H4 (cell line): ENCODE measurements around the gene TNKS1BP1. TPM values are rescaled to one million over a fixed set of nuclear protein-coding genes. Genes with fewer than 3 reads are reported as not detected.
"Not testable (repeated sequence)": the region's sequence is repeated elsewhere in the genome, so short reads cannot be mapped to it uniquely, and the experiment has no call there.

Experiments used
- DNase-seq: peaks from one replicate; pipeline ENCODE4 v3.0.0-alpha.2; 2015; ENCODE audit warnings: low spot score
- total RNA-seq: library from RNA; depleted of rRNA; stranded (reverse); fragments of >200 nt; shearing (Covaris generic); gene quantifications from 2 replicates; pipeline ENCODE4 v1.2.3, GENCODE V29; 2014

Gene TNKS1BP1
- total RNA-seq, 1 experiment from 2014 or later = 12.6 TPM

DNA sequence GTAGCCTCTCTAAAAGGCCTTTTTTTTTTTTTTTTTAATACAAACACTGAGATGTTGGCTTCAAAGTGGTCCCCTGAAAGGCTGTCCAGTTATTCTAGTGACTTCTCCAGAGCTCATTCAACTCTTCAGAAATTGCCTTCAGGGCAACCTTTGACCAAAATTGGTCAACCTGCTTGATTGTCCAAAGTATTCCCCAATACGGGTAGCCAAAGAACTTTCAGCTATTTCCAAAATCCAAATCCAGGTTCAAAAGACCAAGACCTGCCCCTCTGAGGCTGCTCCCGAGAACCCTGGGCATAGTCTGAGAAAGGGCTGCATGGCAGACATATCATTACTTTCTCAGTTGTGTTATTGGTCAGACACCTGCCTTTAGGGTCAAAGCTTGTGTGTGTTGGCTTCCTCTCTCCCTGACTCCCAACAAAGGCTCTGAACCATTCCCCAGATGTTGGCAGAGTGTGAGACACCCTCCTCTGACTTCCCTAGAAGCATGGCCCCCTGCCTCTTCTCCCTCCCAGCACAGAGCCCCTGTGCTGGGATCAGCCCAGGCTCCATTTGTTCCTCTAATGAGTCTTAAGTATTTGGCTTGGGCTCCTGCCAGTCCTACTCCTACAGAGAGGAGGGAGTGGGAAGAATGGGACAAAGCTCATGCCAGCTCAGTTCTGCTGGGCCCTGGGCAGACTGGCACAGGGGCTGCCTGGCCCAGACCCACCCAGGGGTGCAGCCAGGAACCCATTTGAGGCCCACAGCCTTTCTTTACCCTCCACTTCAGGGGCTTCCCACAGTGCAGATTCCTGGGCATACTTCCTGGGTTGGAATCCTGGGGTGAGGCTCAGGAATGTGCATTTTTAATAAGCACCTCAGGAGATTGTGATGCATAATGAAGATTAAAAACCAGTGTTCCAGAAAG, 30.3 kb downstream of the TNKS1BP1 start:
- DNase-seq = no peak

GRCh38 chr11:57290288-57290687, 34.5 kb downstream of the TNKS1BP1 start:
- no peak for DNase-seq

- DNase-seq = no peak
Observed at GRCh38 chr11:57288771-57289579, 35.8 kb downstream of the TNKS1BP1 start.

GRCh38 chr11:57287884-57288283, 36.9 kb downstream of the TNKS1BP1 start:
- no peak for DNase-seq

DNA sequence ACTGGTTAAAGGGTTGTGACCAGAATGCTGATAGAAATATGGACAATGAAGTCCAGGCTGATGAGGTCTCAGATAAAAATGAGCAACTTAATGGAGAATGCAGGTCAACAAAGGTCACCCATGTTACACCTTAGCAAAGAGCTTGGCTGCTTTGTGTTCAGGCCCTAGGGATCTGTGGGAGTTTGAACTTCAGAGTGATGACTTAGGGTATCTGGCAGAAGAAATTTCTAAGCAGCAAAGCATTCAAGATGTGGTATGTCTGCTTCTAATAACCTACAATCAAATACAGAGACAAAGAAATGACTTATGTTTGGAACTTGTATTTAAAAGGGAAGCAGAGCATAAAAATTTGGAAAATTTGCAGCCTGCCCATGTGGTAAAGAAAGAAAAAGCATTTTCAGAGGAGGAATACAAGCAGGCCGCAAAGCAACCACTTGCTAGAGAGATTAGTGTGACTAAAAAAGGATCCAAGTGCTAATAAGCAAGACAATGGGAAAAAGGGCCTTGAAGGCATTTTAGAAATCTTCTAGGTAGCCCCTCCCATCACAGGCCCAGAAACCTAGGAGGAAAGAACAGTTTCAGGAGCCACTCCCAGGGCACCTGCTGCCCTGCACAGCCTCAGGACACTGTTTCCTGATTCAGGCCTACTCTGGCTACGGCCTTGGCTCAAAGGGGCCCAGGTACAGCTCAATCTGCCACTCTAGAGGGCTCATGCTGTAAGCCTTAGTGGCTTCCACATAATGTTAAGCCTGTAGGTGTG, 41.3 kb downstream of the TNKS1BP1 start:
- no peak for DNase-seq

DNA sequence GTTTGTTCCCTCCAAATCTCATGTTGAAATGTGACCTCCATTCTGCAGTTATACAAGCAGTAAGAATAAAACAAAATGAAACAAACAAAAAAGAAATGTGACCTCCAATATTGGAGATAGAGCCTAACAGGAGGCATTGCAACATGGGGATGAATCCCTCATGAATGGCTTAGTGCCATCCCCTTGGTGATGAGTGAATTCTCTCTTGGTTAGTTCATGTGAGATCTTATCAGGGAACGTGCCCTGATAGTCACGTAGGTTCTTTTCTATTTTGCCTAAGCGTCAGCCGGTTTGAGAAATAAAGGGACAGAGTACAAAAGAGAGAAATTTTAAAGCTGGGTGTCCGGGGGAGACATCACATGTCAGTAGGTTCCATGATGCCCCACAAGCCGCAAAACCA, 43.2 kb downstream of the TNKS1BP1 start:
- DNase-seq = not testable (repeated sequence)

DNA sequence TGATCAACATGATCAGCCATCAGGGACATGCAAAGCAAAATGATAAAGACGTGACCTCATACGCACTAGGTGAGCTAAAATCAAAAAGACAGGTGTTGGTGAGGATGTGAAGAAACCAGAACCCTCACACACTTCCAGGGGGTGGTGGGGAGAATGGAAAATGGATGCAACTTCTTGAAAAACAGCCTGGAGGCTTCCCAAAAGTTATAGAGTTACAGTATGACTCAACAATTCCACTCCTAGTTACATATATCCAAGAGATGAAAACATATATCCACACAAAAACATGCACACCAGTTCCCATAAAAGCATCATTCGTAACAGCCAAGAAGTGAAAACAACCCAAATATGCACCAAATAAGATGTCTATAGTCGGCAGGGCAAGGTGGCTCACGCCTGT, 45.6 kb downstream of the TNKS1BP1 start:
- DNase-seq = no peak

- DNase-seq = no peak
Observed at GRCh38 chr11:57278721-57279095, 46.0 kb downstream of the TNKS1BP1 start.

- peak; percentile 73 for DNase-seq
Observed at GRCh38 chr11:57277845-57278720, 46.7 kb downstream of the TNKS1BP1 start.

DNA sequence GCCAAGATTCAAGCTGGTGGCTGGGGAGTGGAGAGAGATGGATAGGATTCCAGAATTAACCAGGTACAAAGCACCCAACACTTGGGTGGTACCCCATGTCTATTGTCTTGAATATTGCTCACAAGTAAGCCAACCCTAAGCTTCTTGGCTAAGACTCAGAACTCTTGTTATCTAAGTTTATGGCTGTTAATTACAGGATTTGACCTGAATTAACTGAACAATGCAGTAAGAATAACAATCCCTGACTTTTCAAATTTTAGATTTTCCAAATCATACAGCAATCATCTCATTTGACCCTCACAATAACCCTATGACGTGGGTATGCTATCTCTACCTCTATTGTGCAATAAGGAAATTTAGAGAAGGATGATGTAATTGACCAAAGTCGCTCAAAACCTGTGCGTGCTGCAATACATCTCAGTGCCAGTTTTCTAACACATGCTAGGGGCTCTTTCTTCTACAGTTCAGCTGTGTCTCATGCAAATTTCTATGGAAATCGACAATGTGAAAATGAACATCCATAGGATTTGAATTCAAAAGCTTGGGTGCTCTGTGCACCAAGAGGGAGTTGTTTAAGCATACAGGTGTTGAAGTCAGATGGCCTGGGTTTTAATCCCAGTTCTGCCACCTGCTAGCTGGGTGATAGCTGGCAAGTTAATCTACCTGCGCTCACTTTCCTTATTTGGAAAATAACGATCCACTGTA, 47.6 kb downstream of the TNKS1BP1 start:
- no peak for DNase-seq

DNA sequence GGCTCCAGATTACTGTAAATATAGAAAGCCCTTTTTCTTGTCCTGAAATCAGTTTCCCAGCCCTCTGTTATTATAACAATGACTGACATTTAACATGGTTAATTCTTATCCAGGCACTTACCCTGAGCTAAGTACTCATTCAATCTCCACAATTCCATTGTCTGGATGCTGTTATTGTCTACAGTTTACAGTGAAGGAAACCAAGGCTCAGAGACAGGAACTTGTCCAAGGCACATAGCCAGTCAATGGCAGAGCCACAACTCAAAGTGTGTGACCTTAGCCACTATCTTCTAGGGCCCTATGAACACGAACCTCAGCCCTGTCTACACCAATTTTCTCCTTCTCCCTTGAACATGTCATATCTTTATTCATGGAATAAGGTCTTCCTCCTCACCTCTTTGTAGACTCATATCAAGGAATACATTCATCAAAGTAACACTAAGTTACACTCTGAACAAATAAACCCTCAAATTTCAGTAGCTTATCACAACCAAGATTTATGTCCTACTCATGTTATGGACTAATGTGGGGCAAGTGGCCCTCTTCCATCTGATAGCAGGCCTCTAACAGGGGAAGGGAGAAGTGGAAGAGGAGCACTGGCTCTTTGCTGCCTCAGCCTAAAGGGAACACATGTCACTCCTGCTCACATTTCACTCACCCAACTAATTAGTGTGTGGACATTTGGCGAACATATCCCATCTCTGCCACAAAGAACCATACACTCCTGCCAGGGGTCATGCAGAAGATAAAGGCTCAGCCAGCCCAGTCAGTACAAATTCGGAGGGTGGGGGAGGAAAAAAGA, 48.4 kb downstream of the TNKS1BP1 start:
- DNase-seq = no peak

GRCh38 chr11:57275582-57275981, 49.2 kb downstream of the TNKS1BP1 start:
- DNase-seq = no peak

GRCh38 chr11:57274904-57275498, 49.8 kb downstream of the TNKS1BP1 start:
- DNase-seq = no peak

- DNase-seq = no peak
Observed at GRCh38 chr11:57273448-57274058, 51.2 kb downstream of the TNKS1BP1 start.

DNA sequence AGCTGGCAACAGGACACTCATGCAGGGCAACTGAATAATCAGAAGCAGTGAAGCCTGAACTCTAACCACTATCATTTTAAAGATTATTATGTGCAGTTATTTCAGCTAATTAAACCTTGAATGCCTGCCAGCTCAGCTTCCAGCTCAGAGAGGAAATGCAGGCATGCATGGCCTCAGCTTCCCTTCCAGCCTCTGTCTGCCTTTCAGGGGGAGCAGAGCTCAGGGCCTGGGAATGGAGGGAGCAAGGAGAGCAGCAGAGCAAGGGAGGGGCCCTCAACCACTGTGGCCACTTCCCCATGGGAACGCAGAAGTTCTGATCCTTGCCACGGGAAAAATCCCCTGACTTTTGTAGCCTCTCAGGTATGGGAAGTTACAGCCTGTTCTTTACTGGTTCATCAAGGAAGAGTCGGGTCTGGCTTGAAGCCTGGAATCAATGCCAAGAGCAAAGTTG, 55.2 kb downstream of the TNKS1BP1 start:
- DNase-seq = no peak

DNA sequence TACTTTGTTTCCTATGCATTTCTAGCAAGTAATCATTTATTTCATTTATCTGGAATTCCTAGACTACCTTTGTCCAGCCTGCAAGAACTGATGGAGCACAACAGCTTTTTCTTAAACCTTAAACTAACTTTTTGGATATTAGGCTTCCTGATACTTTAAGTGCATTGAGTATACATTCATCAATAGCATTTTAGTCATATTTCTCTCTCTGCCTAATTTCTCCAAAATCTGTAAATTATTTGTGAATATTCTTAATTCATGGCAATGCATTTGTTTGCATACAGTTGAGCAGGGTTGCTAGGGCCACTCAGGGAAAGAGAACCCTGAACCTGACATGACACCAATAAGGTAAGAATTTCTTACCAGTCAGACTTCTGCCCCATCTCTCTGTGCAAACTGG, 58.6 kb downstream of the TNKS1BP1 start:
- DNase-seq = no peak

DNA sequence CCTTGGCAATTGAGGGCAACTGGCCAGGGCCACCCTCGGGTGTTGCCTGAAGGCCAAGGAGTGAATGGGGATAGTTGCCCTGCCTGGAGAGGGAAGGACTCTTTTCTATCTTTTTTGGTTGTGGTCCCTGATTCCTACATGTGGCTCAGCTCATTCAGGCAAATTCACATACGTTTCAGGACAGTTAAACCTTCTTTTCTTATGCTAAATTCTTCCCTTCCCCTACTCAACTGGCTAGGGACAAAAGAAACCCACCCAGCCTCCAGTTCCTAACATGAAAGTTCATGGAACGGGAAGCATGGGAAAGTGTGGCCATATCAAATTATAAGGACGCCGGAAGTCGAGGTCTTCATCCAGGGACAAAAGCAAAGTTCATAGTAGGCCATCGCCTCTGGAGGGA, 61.4 kb downstream of the TNKS1BP1 start:
- no peak for DNase-seq

GRCh38 chr11:57262157-57262556, 62.6 kb downstream of the TNKS1BP1 start:
- DNase-seq = no peak
